Bronchial smooth muscle cell (primary cell): ENCODE measurements around the gene PDCD1. TPM values are rescaled to one million over a fixed set of nuclear protein-coding genes. Genes with fewer than 3 reads are reported as not detected.

Experiments used
- total RNA-seq: library from RNA; depleted of rRNA; stranded (reverse); fragments of >200 nt; gene quantifications from 2 replicates; pipeline ENCODE4 v1.2.1, GENCODE V29; 2014

PDCD1 gene
- total RNA-seq, result not detected in 2 replicates

GRCh38 chr2:241858206-241859016 lies at the start of gene PDCD1:
PDCD1 (minus strand) TSS chr2:241858894; CDS start chr2:241858838, 56 bp downstream.

DNA sequence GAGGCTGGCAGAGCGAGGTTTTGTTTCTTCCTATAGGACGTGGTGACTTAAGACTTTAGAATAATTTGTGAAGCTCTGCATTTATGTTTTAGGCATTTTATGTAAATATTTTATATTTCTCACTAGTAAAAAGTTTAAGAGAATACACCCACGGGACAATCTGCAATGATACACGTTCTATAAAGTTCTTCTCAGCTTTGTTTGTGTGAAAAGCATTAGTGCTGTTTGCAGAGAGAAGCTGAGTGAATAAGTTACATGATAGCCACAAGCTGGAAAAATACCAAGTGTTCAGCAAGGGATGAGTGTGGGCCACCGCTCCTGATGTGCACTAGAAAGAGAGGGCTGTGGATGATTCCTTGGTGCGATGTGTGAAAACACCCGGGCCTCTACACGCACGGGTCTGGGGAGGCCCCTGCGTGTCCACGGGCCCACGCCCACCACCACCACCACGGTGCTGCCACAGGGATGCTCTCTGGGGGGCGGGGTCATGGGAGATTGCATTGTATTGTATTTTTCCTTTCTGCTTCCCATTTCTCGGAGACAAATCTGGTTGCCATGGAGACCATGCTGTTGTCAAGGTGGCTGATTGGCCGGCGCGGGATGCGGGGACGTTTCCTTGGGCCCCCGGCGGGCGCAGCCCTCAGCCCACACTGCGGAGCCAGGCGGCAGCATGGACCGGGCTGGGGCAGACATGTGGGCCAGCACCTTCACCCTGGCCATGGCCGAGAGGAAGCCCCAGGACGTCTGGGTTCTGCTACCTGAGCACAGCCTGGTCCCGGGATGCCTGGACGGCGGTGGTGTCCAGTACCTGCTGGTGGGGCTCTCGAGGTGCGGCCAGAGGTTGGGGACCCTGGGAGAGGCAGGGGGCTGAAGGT lies 10.6 kb upstream of the PDCD1 start, which contains the start of gene RTP5:
RTP5 (plus strand) TSS at position 643 of the 875 bp plus-strand sequence; CDS start at position 671, 28 bp downstream.

DNA sequence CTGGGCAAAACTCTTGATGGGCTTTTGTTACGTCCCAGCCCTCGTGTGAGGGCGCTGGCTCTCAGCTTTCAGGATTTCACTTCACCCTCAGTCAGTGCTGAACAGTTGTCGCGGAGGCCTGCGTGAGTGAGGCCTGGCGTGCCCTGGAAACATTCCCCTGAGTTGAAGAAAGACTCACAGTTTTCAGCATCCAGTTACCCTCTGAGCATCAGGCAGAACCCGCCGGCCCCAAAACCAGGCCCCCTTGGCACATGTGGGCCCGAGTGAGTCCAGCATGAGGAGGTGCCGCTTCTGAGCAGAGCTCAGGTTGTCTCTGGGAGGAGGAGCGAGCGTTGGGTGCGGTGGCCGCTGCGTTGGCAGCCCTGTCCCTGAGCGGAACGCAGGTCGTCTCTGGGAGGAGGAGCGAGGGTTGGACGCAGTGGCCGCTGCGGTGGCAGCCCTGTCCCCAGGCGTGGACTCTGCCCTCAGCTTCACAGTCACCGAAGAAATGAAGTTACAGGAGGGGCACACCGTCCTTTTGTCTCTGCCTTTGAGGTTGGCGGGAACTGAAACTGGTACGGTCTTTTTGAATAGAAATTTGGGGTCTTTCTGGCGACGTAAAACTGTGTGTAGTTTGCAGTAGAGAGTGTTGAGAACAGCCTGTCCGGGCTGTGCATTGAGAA lies 49.8 kb downstream of the PDCD1 start, which contains the start of gene NEU4:
NEU4 (plus strand) TSS at position 473 of the 662 bp plus-strand sequence. CDS start 5,292 bp downstream, outside the sequence.

Other genes with a start within 250 kb of the PDCD1 start
- 41.0 and 50.3 TPM in 2 replicates for gene THAP4, start 221.7 kb downstream of the PDCD1 start, total RNA-seq
- 43.2 and 77.6 TPM in 2 replicates for gene ATG4B, start 221.2 kb downstream of the PDCD1 start, total RNA-seq
- gene DTYMK, start 172.1 kb downstream of the PDCD1 start, total RNA-seq, result 9.3 and 15.0 TPM in 2 replicates
- gene ING5, start 156.9 kb downstream of the PDCD1 start, total RNA-seq, result 25.2 and 29.7 TPM in 2 replicates
- 24.0 and 24.1 TPM in 2 replicates for gene D2HGDH, start 124.3 kb downstream of the PDCD1 start, total RNA-seq
- gene GAL3ST2, start 82.1 kb downstream of the PDCD1 start, total RNA-seq, result 0.09 and 0.16 TPM in 2 replicates
- gene NEU4, start 49.7 kb downstream of the PDCD1 start, total RNA-seq, result 0.16 and 0.17 TPM in 2 replicates
- not detected in 2 replicates for gene RTP5, start 10.8 kb upstream of the PDCD1 start, total RNA-seq